H9 (cell line): ENCODE results near the gene JARID2. TPM values are rescaled to one million over a fixed set of nuclear protein-coding genes. Genes with fewer than 3 reads are reported as not detected.

Source experiments
- DNase-seq: peaks from one replicate; pipeline ENCODE4 v3.0.0-alpha.2; 2017
- H2AFZ ChIP-seq: one replicate; pipeline ENCODE4 v1.6.1; 2013; ENCODE audit warnings: mild to moderate bottlenecking, low read length, control low read depth, moderate library complexity
- H2AK5ac ChIP-seq: 2 replicates; pipeline ENCODE4 v1.6.1; 2013; ENCODE audit warnings: low read length, control low read depth, mixed read lengths; ENCODE audit not compliant: insufficient read length
- H2BK120ac ChIP-seq: one replicate; pipeline ENCODE4 v1.6.1; 2013; ENCODE audit warnings: low read depth, mild to moderate bottlenecking, low read length, control low read depth, inconsistent platforms; ENCODE audit not compliant: poor library complexity, severe bottlenecking
- H2BK12ac ChIP-seq: 2 replicates; pipeline ENCODE4 v1.6.1; 2013; ENCODE audit warnings: low read length, control low read depth, mixed read lengths, low read depth; ENCODE audit not compliant: insufficient read length
- H2BK15ac ChIP-seq: 2 replicates; pipeline ENCODE4 v1.6.1; 2013; ENCODE audit warnings: low read depth, low read length, control low read depth
- H2BK20ac ChIP-seq: one replicate; pipeline ENCODE4 v1.6.1; 2013; ENCODE audit warnings: low read depth, mild to moderate bottlenecking, low read length, control low read depth, inconsistent platforms; ENCODE audit not compliant: poor library complexity, severe bottlenecking
- H2BK5ac ChIP-seq: 2 replicates; pipeline ENCODE4 v1.6.1; 2013; ENCODE audit warnings: low read length, control low read depth, mixed read lengths; ENCODE audit not compliant: insufficient read length
- H3K14ac ChIP-seq: 2 replicates; pipeline ENCODE4 v1.6.1; 2013; ENCODE audit warnings: low read length, control low read depth; ENCODE audit not compliant: insufficient read depth
- H3K18ac ChIP-seq: 2 replicates; pipeline ENCODE4 v1.6.1; 2013; ENCODE audit warnings: low read depth, mild to moderate bottlenecking, mixed read lengths, low read length, control low read depth; ENCODE audit not compliant: insufficient read length
- H3K23ac ChIP-seq: 2 replicates; pipeline ENCODE4 v1.6.1; 2013; ENCODE audit warnings: low read length, control low read depth, mixed read lengths, low read depth; ENCODE audit not compliant: insufficient read length
- H3K23me2 ChIP-seq: 2 replicates; pipeline ENCODE4 v1.6.1; 2013; ENCODE audit warnings: low read depth, mild to moderate bottlenecking, mixed read lengths, low read length, control low read depth; ENCODE audit not compliant: insufficient read length, poor library complexity, severe bottlenecking
- H3K27ac ChIP-seq: 2 replicates; pipeline ENCODE4 v1.5.1; 2013; ENCODE audit warnings: low read length, control low read depth, mixed read lengths, low read depth; ENCODE audit not compliant: insufficient read length
- H3K27me3 ChIP-seq: 2 replicates; pipeline ENCODE4 v1.6.1; 2013; ENCODE audit warnings: low read length, control low read depth, inconsistent platforms; ENCODE audit not compliant: insufficient read depth
- H3K4ac ChIP-seq: 2 replicates; pipeline ENCODE4 v1.6.1; 2013; ENCODE audit warnings: low read depth, mild to moderate bottlenecking, control low read depth, inconsistent platforms, low read length, moderate library complexity
- H3K4me1 ChIP-seq: 2 replicates; pipeline ENCODE4 v1.6.1; 2013; ENCODE audit warnings: low read length, control low read depth, inconsistent platforms; ENCODE audit not compliant: insufficient read depth
- H3K4me2 ChIP-seq: 2 replicates; pipeline ENCODE4 v1.6.1; 2013; ENCODE audit warnings: low read length, control low read depth, mixed read lengths; ENCODE audit not compliant: insufficient read length, insufficient read depth
- H3K56ac ChIP-seq: 2 replicates; pipeline ENCODE4 v1.6.1; 2013; ENCODE audit warnings: low read depth, mild to moderate bottlenecking, mixed read lengths, low read length, control low read depth; ENCODE audit not compliant: insufficient read length
- H3K79me1 ChIP-seq: 2 replicates; pipeline ENCODE4 v1.6.1; 2013; ENCODE audit warnings: low read depth, mild to moderate bottlenecking, moderate library complexity, low read length, control low read depth, inconsistent platforms; ENCODE audit not compliant: insufficient read depth, poor library complexity, severe bottlenecking
- H3K79me2 ChIP-seq: 2 replicates; pipeline ENCODE4 v1.6.1; 2013; ENCODE audit warnings: low read length, control low read depth, inconsistent platforms; ENCODE audit not compliant: insufficient read depth
- H3K9ac ChIP-seq: 2 replicates; pipeline ENCODE4 v1.6.1; 2013; ENCODE audit warnings: low read length, control low read depth, mixed read lengths; ENCODE audit not compliant: insufficient read length; ENCODE audit errors: extremely low read depth
- H3K9me3 ChIP-seq: one replicate; pipeline ENCODE4 v1.6.1; 2013; ENCODE audit warnings: low read depth, low read length, inconsistent platforms; ENCODE audit not compliant: control insufficient read depth
- H3T11ph ChIP-seq: one replicate; pipeline ENCODE4 v1.6.1; 2013; ENCODE audit warnings: mild to moderate bottlenecking, low read length, control low read depth, inconsistent platforms
- H4K20me1 ChIP-seq: one replicate; pipeline ENCODE4 v1.6.1; 2013; ENCODE audit not compliant: control insufficient read depth, insufficient read length, insufficient read depth
- H4K5ac ChIP-seq: 2 replicates; pipeline ENCODE4 v1.6.1; 2013; ENCODE audit warnings: low read depth, mild to moderate bottlenecking, mixed read lengths, low read length, control low read depth; ENCODE audit not compliant: insufficient read length
- H4K8ac ChIP-seq: replicated peaks from 2 replicates; pipeline ENCODE4 v1.6.1; 2013; ENCODE audit warnings: low read length, control low read depth, mixed read lengths, low read depth; ENCODE audit not compliant: insufficient read length
- H4K91ac ChIP-seq: 2 replicates; pipeline ENCODE4 v1.6.1; 2013; ENCODE audit warnings: low read depth, mild to moderate bottlenecking, moderate library complexity, mixed read lengths, low read length, control low read depth; ENCODE audit not compliant: insufficient read length
- H3K27ac Mint-ChIP-seq, 3 experiments: 2 replicates in 2 of 3; 3 replicates in 1 of 3; pipeline ENCODE4 v1.8.0; 2020 to 2021; ENCODE audit warnings: mixed read lengths in 3 of 3, mild to moderate bottlenecking in 1 of 3, moderate library complexity in 1 of 3
- H3K27me3 Mint-ChIP-seq: 2 replicates; pipeline ENCODE4 v1.8.0; 2021; ENCODE audit warnings: low read depth, mild to moderate bottlenecking, moderate library complexity, mixed read lengths
- H3K36me3 Mint-ChIP-seq, 3 experiments: 2 replicates in 2 of 3; 3 replicates in 1 of 3; pipeline ENCODE4 v1.8.0; 2020 to 2021; ENCODE audit warnings: low read depth in 3 of 3, mixed read lengths in 3 of 3; ENCODE audit not compliant: insufficient read depth in 1 of 3
- H3K4me1 Mint-ChIP-seq, 2 experiments: 2 replicates each; pipeline ENCODE4 v1.8.0; 2020; ENCODE audit warnings: mixed read lengths in 2 of 2
- H3K4me3 Mint-ChIP-seq, 2 experiments: 2 replicates in 1 of 2; 3 replicates in 1 of 2; pipeline ENCODE4 v1.8.0; 2020 to 2021; ENCODE audit warnings: mild to moderate bottlenecking in 2 of 2, mixed read lengths in 2 of 2, moderate library complexity in 1 of 2
- H3K9me3 Mint-ChIP-seq, 2 experiments: 2 replicates in 1 of 2; 3 replicates in 1 of 2; pipeline ENCODE4 v1.8.0; 2020; ENCODE audit warnings: mild to moderate bottlenecking in 2 of 2, mixed read lengths in 2 of 2, moderate library complexity in 1 of 2
- CTCF ChIP-seq: fragments of 200-600 bp; sonication (generic); conservative IDR thresholded peaks from 3 replicates; pipeline ENCODE4 v1.8.0; 2021; ENCODE audit warnings: antibody characterized with exemption, mild to moderate bottlenecking
- WGBS: extraction: QIAGEN DNeasy Blood & Tissue Kit; methylation state at CpG from one replicate; pipeline ENCODE4 v1.1.7; 2013; ENCODE audit warnings: missing lambda C conversion rate, low lambda C conversion rate, mixed read lengths; ENCODE audit not compliant: insufficient read length; ENCODE audit errors: extremely low coverage; 5-methylcytosine and 5-hydroxymethylcytosine counted together
- total RNA-seq: library from RNA; stranded (reverse); gene quantifications from 2 replicates; pipeline ENCODE4 v1.2.1, GENCODE V29; 2021

Gene JARID2
- total RNA-seq, 1 experiment from 2014 or later: 174 TPM

- H3K4me1 Mint-ChIP-seq: peaks cover 90 to 93% of the 10 kb centered on the region in 2 experiments
- no peak overlapping the region for H3K4me2 ChIP-seq
- no CpG with 5 or more reads among the region's 1 CpG for WGBS
- peaks cover 28% of the 10 kb centered on the region for H3K4me1 ChIP-seq
- H2BK12ac ChIP-seq: no peak overlapping the region
- H3K56ac ChIP-seq: no peak overlapping the region
- DNase-seq: no peak
- H3K36me3 Mint-ChIP-seq: peaks cover 11 to 43% (median 19%) of the 10 kb centered on the region in 3 experiments; a peak in 6 of 7 replicates
- H4K91ac ChIP-seq: no peak overlapping the region
- peaks cover 3% of the 10 kb centered on the region for H3K23me2 ChIP-seq
- H3K18ac ChIP-seq: no peak overlapping the region
- H2BK15ac ChIP-seq: no peak overlapping the region
- H3K27me3 Mint-ChIP-seq: no peaks in the 10 kb centered on the region
- no peak overlapping the region for H4K8ac ChIP-seq
- peaks cover 97% of the 10 kb centered on the region for H3K79me2 ChIP-seq
- no peak overlapping the region for H4K5ac ChIP-seq
- H2AK5ac ChIP-seq: no peak overlapping the region
- peak overlapping the region in 1 of 2 experiments; percentile 6; a peak in 1 of 5 replicates for H3K4me3 Mint-ChIP-seq
- H3K27me3 ChIP-seq: no peaks in the 10 kb centered on the region
- peak overlapping the region in 1 of 3 experiments; percentile 31; a peak in 3 of 7 replicates for H3K27ac Mint-ChIP-seq
- no peak overlapping the region for H2BK120ac ChIP-seq
- H2BK20ac ChIP-seq: no peak overlapping the region
- no peaks in the 10 kb centered on the region for H3K9me3 ChIP-seq
- H3K4ac ChIP-seq: no peak overlapping the region
- no peak overlapping the region for H3K27ac ChIP-seq
- H3K9ac ChIP-seq: no peak overlapping the region
- H3K14ac ChIP-seq: no peak overlapping the region
- no peaks in the 10 kb centered on the region for H3K9me3 Mint-ChIP-seq
- H2AFZ ChIP-seq: no peak overlapping the region
- H4K20me1 ChIP-seq: no peaks in the 10 kb centered on the region
- no peaks in the 10 kb centered on the region for H3K79me1 ChIP-seq
- no peak for TF ChIP-seq CTCF
- H2BK5ac ChIP-seq: no peak overlapping the region
- H3K23ac ChIP-seq: no peak overlapping the region
- no peak overlapping the region for H3T11ph ChIP-seq
Observed at GRCh38 chr6:15259766-15260098, 13.9 kb downstream of the JARID2 start.
